NCI-H345 (cell line): Measurements from ENCODE around the gene HTT-AS.
"Not testable (repeated sequence)": the region's sequence is repeated elsewhere in the genome, so short reads cannot be mapped to it uniquely, and the experiment has no call there.

Source experiments
- DNase-seq: peaks from one replicate; lab custom pipeline; 2025; lab: John Stamatoyannopoulos, UW

HTT-AS gene

GRCh38 chr4:3074078-3074845 is at the start of gene HTT-AS, which contains the start of gene HTT:
TSS of gene HTT-AS (minus strand) at chr4:3074538.
TSS of gene HTT (plus strand) at chr4:3074681. CDS start at chr4:3074826, 145 bp downstream.
- DNase-seq = peak; percentile 88

- DNase-seq = no peak
Observed at GRCh38 chr4:3123181-3123671, 48.9 kb upstream of the HTT-AS start.

- DNase-seq = no peak
Observed at GRCh38 chr4:3122081-3122563, 47.8 kb upstream of the HTT-AS start.

GRCh38 chr4:3121596-3121995 is 47.3 kb upstream of the HTT-AS start:
- no peak for DNase-seq

- DNase-seq = no peak
Observed at GRCh38 chr4:3121110-3121509, 46.8 kb upstream of the HTT-AS start.

GRCh38 chr4:3119464-3119863 is 45.1 kb upstream of the HTT-AS start:
- no peak for DNase-seq

GRCh38 chr4:3118312-3118711 is 44.0 kb upstream of the HTT-AS start:
- DNase-seq = no peak

- no peak for DNase-seq
Observed at GRCh38 chr4:3116955-3117354, 42.6 kb upstream of the HTT-AS start.

- DNase-seq = no peak
Observed at GRCh38 chr4:3115637-3116270, 41.4 kb upstream of the HTT-AS start.

GRCh38 chr4:3114377-3114776 is 40.0 kb upstream of the HTT-AS start:
- DNase-seq = no peak

- DNase-seq = no peak
Observed at GRCh38 chr4:3112609-3113469, 38.5 kb upstream of the HTT-AS start.

- DNase-seq = no peak
Observed at GRCh38 chr4:3112201-3112600, 37.9 kb upstream of the HTT-AS start.

GRCh38 chr4:3111461-3111860 is 37.1 kb upstream of the HTT-AS start:
- no peak for DNase-seq

GRCh38 chr4:3108211-3108610 is 33.9 kb upstream of the HTT-AS start:
- DNase-seq = no peak

GRCh38 chr4:3107691-3108121 is 33.4 kb upstream of the HTT-AS start:
- no peak for DNase-seq

GRCh38 chr4:3107271-3107670 is 32.9 kb upstream of the HTT-AS start:
- DNase-seq = no peak

GRCh38 chr4:3106339-3107186 is 32.2 kb upstream of the HTT-AS start:
- peak; percentile 40 for DNase-seq

- no peak for DNase-seq
Observed at GRCh38 chr4:3098346-3098745, 24.0 kb upstream of the HTT-AS start.

- no peak for DNase-seq
Observed at GRCh38 chr4:3096202-3096601, 21.9 kb upstream of the HTT-AS start.

GRCh38 chr4:3094701-3095100 is 20.4 kb upstream of the HTT-AS start:
- not testable (repeated sequence) for DNase-seq

GRCh38 chr4:3091464-3091863 is 17.1 kb upstream of the HTT-AS start:
- DNase-seq = no peak
